Neural cell (in vitro differentiated cells): ENCODE data around the gene ARL5A.

Experiments
- EP300 ChIP-seq: fragments of 450-650 bp; conservative IDR thresholded peaks from 2 replicates; pipeline ENCODE4 v1.6.1; 2014; ENCODE audit warnings: antibody characterized with exemption, mild to moderate bottlenecking, moderate library complexity; ENCODE audit not compliant: poor library complexity, severe bottlenecking
- POLR2AphosphoS5 ChIP-seq: IDR thresholded peaks from 2 replicates; pipeline ENCODE4 v1.6.1; 2012
- RAD21 ChIP-seq: fragments of 450-650 bp; conservative IDR thresholded peaks from 2 replicates; pipeline ENCODE4 v1.6.1; 2014; ENCODE audit warnings: antibody characterized with exemption, mild to moderate bottlenecking, moderate library complexity
- TAF1 ChIP-seq: IDR thresholded peaks from 2 replicates; pipeline ENCODE4 v1.6.1; 2012; ENCODE audit warnings: low read depth
- TF ChIP-seq, protein P1 (sequence below): fragments of 450-650 bp; IDR thresholded peaks from 2 replicates; pipeline ENCODE4 v1.5.1; 2014; ENCODE audit warnings: antibody characterized with exemption, mild to moderate bottlenecking, moderate library complexity; ENCODE audit not compliant: poor library complexity, severe bottlenecking

DNA sequence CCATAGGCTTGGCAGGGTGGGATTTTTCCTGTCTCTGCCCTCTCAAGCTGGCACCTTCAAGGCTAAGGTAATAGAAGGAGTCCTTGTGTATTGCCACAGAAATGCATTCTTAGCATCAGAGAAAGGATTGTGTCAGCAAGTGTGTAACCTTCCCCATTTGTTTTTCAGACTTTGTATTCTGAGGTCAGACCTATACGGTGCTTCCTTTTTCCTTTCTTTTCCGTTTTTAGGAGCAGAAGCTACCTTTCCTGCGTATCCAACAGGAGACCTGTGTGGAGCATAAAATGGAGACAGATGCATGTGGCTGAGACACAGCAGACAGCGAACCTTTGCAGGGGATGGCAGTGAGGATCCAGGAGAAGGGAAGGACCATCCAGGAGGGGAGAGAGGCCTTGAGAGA, 46.6 kb downstream of the ARL5A start:
- no peak for TF ChIP-seq EP300
- no peak for TF ChIP-seq POLR2AphosphoS5
- TF ChIP-seq, protein P1, sequence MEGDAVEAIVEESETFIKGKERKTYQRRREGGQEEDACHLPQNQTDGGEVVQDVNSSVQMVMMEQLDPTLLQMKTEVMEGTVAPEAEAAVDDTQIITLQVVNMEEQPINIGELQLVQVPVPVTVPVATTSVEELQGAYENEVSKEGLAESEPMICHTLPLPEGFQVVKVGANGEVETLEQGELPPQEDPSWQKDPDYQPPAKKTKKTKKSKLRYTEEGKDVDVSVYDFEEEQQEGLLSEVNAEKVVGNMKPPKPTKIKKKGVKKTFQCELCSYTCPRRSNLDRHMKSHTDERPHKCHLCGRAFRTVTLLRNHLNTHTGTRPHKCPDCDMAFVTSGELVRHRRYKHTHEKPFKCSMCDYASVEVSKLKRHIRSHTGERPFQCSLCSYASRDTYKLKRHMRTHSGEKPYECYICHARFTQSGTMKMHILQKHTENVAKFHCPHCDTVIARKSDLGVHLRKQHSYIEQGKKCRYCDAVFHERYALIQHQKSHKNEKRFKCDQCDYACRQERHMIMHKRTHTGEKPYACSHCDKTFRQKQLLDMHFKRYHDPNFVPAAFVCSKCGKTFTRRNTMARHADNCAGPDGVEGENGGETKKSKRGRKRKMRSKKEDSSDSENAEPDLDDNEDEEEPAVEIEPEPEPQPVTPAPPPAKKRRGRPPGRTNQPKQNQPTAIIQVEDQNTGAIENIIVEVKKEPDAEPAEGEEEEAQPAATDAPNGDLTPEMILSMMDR: no peak
- no peak for TF ChIP-seq RAD21
- TF ChIP-seq TAF1: no peak
